HepG2 (cell line): ENCODE data around the gene TMEM63B. TPM values are rescaled to one million over a fixed set of nuclear protein-coding genes. Genes with fewer than 3 reads are reported as not detected.

Experiments
- ATAC-seq: fragments of 200-7000 bp; cut with Tn5 transposase; 3 replicates; pipeline ENCODE4 v1.9.1; 2020; ENCODE audit warnings: mild to moderate bottlenecking, moderate library complexity
- BruUV-seq: library from RNA; stranded (reverse); fragments of 400-500 nt; replicated peaks from 2 replicates; lab custom pipeline; 2021; lab: Mats Ljungman, UMichigan
- CTCF ChIA-PET: fragments of 300-600 bp; formaldehyde crosslinking; extraction: SDS; loops from one replicate; lab custom pipeline; 2021; ENCODE audit warnings: low total read pairs, inconsistent platforms, low intra/inter-chr PET ratio; lab: Yijun Ruan, JAX
- POLR2A ChIA-PET: fragments of 350-600 bp; sonication (Branson Sonifier 250); formaldehyde crosslinking; loops from one replicate; lab custom pipeline; 2020; ENCODE audit warnings: antibody characterized with exemption, inconsistent platforms; lab: Yijun Ruan, JAX
- DNase-seq: peaks from one replicate; pipeline ENCODE4 v3.0.0-alpha.2; 2015; ENCODE audit warnings: low spot score
- FAIRE-seq: peaks from 3 replicates; lab custom pipeline; 2011; peaks lifted over from hg19 to GRCh38; lab: Jason Lieb, UNC
- H2AFZ ChIP-seq: one replicate; pipeline ENCODE4 v1.6.1; 2011; ENCODE audit warnings: low read length, inconsistent platforms
- H3K27ac ChIP-seq: fragments of 300-600 bp; 3 replicates; pipeline ENCODE4 v1.8.0; 2011; ENCODE audit warnings: mixed run types, mild to moderate bottlenecking, mixed read lengths, low read length, inconsistent platforms; ENCODE audit not compliant: insufficient read depth; ENCODE audit errors: extremely low read length
- H3K27me3 ChIP-seq, 2 experiments: fragments of 200-600 bp in 1 of 2; 2 replicates in 1 of 2; 3 replicates in 1 of 2; pipeline versions ENCODE4 v1.6.0 to v1.8.0; 2011; ENCODE audit warnings: low read length in 2 of 2, mild to moderate bottlenecking in 2 of 2, moderate library complexity in 2 of 2, inconsistent platforms in 1 of 2; ENCODE audit not compliant: insufficient read depth in 2 of 2, control insufficient read depth in 1 of 2
- H3K36me3 ChIP-seq, 2 experiments: fragments of 200-600 bp in 1 of 2; replicated peaks in 1 of 2; 2 replicates in 1 of 2; 3 replicates in 1 of 2; pipeline versions ENCODE4 v1.5.1 to v1.8.0; 2011; ENCODE audit warnings: low read length in 2 of 2, inconsistent platforms in 1 of 2; ENCODE audit not compliant: insufficient read depth in 2 of 2, control insufficient read depth in 1 of 2
- H3K4me1 ChIP-seq: 2 replicates; pipeline ENCODE4 v1.5.1; 2012; ENCODE audit warnings: low read length, inconsistent platforms; ENCODE audit not compliant: insufficient read depth
- H3K4me2 ChIP-seq: 2 replicates; pipeline ENCODE4 v1.6.0; 2011; ENCODE audit warnings: low read depth, low read length, inconsistent platforms
- H3K4me3 ChIP-seq, 3 experiments: fragments of 200-600 bp in 1 of 3; sonication (generic), shearing (Covaris generic) in 1 of 3; replicated peaks in 1 of 3; 2 replicates each; pipeline ENCODE4 v1.5.1; 2011 to 2016; ENCODE audit warnings: low read length in 3 of 3, inconsistent platforms in 2 of 3, low read depth in 2 of 3, mild to moderate bottlenecking in 2 of 3, control low read depth in 1 of 3, mixed read lengths in 1 of 3; ENCODE audit not compliant: insufficient read depth in 1 of 3
- H3K79me2 ChIP-seq: one replicate; pipeline ENCODE4 v1.6.1; 2011; ENCODE audit warnings: low read length, inconsistent platforms; ENCODE audit not compliant: insufficient read depth
- H3K9ac ChIP-seq: 2 replicates; pipeline ENCODE4 v1.6.0; 2011; ENCODE audit warnings: mild to moderate bottlenecking, low read depth, low read length, inconsistent platforms; ENCODE audit not compliant: insufficient read depth
- H3K9me3 ChIP-seq: 2 replicates; pipeline ENCODE4 v1.5.1; 2012; ENCODE audit warnings: mild to moderate bottlenecking, low read length
- H4K20me1 ChIP-seq: 2 replicates; pipeline ENCODE4 v1.6.0; 2011; ENCODE audit warnings: inconsistent platforms, mild to moderate bottlenecking, low read length, moderate library complexity; ENCODE audit not compliant: insufficient read depth
- AKAP8 ChIP-seq: sonication (generic); formaldehyde crosslinking; IDR thresholded peaks from 2 replicates; pipeline ENCODE4 v1.5.1; 2020; ENCODE audit warnings: mild to moderate bottlenecking, missing genetic modification reagents
- CREB3 ChIP-seq: sonication (generic); formaldehyde crosslinking; IDR thresholded peaks from 2 replicates; pipeline ENCODE4 v1.5.0; 2020; ENCODE audit warnings: missing genetic modification reagents
- FOXO1 ChIP-seq: sonication (generic); formaldehyde crosslinking; IDR thresholded peaks from 2 replicates; pipeline ENCODE4 v1.4.0; 2020; ENCODE audit warnings: missing genetic modification reagents
- GLMP ChIP-seq: sonication (generic); formaldehyde crosslinking; IDR thresholded peaks from 2 replicates; pipeline ENCODE4 v1.9.0; 2021; ENCODE audit warnings: missing genetic modification reagents, mild to moderate bottlenecking, borderline replicate concordance
- HNRNPL ChIP-seq: fragments of 200-400 bp; formaldehyde crosslinking; IDR thresholded peaks from 2 replicates; pipeline ENCODE4 v1.6.1; 2017; ENCODE audit warnings: mild to moderate bottlenecking, low read depth, low read length
- MED13 ChIP-seq: sonication (generic); formaldehyde crosslinking; IDR thresholded peaks from 2 replicates; pipeline ENCODE4 v1.5.0; 2020; ENCODE audit warnings: missing genetic modification reagents
- MEIS2 ChIP-seq: sonication (generic); formaldehyde crosslinking; IDR thresholded peaks from 2 replicates; pipeline ENCODE4 v1.9.0; 2021; ENCODE audit warnings: mild to moderate bottlenecking, missing genetic modification reagents
- NR2F2 ChIP-seq: IDR thresholded peaks from 2 replicates; pipeline ENCODE4 v1.6.1; 2012; ENCODE audit warnings: low read depth, inconsistent platforms, borderline replicate concordance
- PREB ChIP-seq: sonication (generic); formaldehyde crosslinking; IDR thresholded peaks from 2 replicates; pipeline ENCODE4 v1.4.0; 2020; ENCODE audit warnings: missing genetic modification reagents
- SIX4 ChIP-seq: sonication (generic); formaldehyde crosslinking; IDR thresholded peaks from 2 replicates; pipeline ENCODE4 v1.4.0; 2020; ENCODE audit warnings: missing genetic modification reagents
- SOX13 ChIP-seq, 3 experiments: fragments of 450-650 bp in 1 of 3; sonication (generic) in 1 of 3; formaldehyde crosslinking in 1 of 3; IDR thresholded peaks in 2 of 3; conservative IDR thresholded peaks in 1 of 3; 2 replicates each; pipeline versions ENCODE4 v1.5.0 to v1.6.1; 2016 to 2020; ENCODE audit warnings: antibody characterized with exemption in 1 of 3, mild to moderate bottlenecking in 1 of 3, missing compliant biosample characterization in 1 of 3, missing genetic modification reagents in 1 of 3, moderate library complexity in 1 of 3
- TGIF2 ChIP-seq: IDR thresholded peaks from 2 replicates; pipeline ENCODE4 v1.6.1; 2016; ENCODE audit warnings: control low read depth, missing compliant biosample characterization
- ZBTB26 ChIP-seq: IDR thresholded peaks from 2 replicates; pipeline ENCODE4 v1.6.1; 2016; ENCODE audit warnings: missing compliant biosample characterization, missing genetic modification reagents, borderline replicate concordance
- ZFX ChIP-seq: sonication (generic); formaldehyde crosslinking; IDR thresholded peaks from 2 replicates; pipeline ENCODE4 v1.4.0; 2020; ENCODE audit warnings: mild to moderate bottlenecking, low read depth, missing genetic modification reagents, moderate library complexity
- ZNF496 ChIP-seq: sonication (generic); formaldehyde crosslinking; IDR thresholded peaks from 2 replicates; pipeline ENCODE4 v1.8.1; 2023; ENCODE audit warnings: mild to moderate bottlenecking, moderate library complexity, missing genetic modification reagents; ENCODE audit not compliant: insufficient replicate concordance
- ZNF670 ChIP-seq: sonication (generic); formaldehyde crosslinking; IDR thresholded peaks from 2 replicates; pipeline ENCODE4 v1.8.0; 2022; ENCODE audit warnings: mild to moderate bottlenecking, missing genetic modification reagents, borderline replicate concordance
- ZNF891 ChIP-seq: sonication (generic); formaldehyde crosslinking; IDR thresholded peaks from 2 replicates; pipeline ENCODE4 v1.5.0; 2020; ENCODE audit warnings: mild to moderate bottlenecking, missing genetic modification reagents
- WGBS: methylation state at CpG from one replicate; pipeline ENCODE4 v1.1.6; 2017; ENCODE audit warnings: low lambda C conversion rate; 5-methylcytosine and 5-hydroxymethylcytosine counted together
- in situ Hi-C: cut with HindIII; loops from 2 replicates; pipeline ENCODE4 v1.10.0; 2017; ENCODE audit warnings: low pct_unique_long_range_greater_than_20kb; ENCODE audit not compliant: extremely low pct_ligation_motif_present
- intact Hi-C: fragments of 100-400 bp; cut with micrococcal nuclease; formaldehyde crosslinking; loops from one replicate; pipeline ENCODE4 v1.10.0; 2022; ENCODE audit not compliant: unreplicated experiment
- polyA plus RNA-seq, 8 experiments: library from polyadenylated mRNA; depleted of rRNA in 3 of 8; stranded (reverse) in 7 of 8; unstranded in 1 of 8; fragments of >200 nt; fragmentation: Illumina TruSeq in 4 of 8; extraction: Trizol in 4 of 8; gene quantifications; 2 replicates each; pipeline versions ENCODE4 v1.2.1 to v1.2.3, GENCODE V29; 2011 to 2016; ENCODE audit warnings: low read depth in 4 of 8, missing spikeins in 1 of 8, mixed read lengths in 1 of 8; ENCODE audit not compliant: insufficient read depth in 1 of 8
- total RNA-seq, 5 experiments: library from RNA; depleted of rRNA; stranded (reverse); fragments of >200 nt; fragmentation: Illumina TruSeq; extraction: Trizol; gene quantifications; 2 replicates each; pipeline ENCODE4 v1.2.3, GENCODE V29; 2016; ENCODE audit warnings: low read depth in 1 of 5

Gene TMEM63B
- total and polyA plus RNA-seq, 2 of the 13 experiments (the other 11 are each of a cell fraction or from before 2014, with no cell fraction given): 27.4 to 75.8 TPM

- TF ChIP-seq AKAP8 (CRISPR knock-in tag) (peak; percentile 95), ZNF496 (CRISPR knock-in tag) (no peak), ZNF670 (CRISPR knock-in tag) (0 out of 2 replicates have a peak, but pooled peaks have one; percentile 43), GLMP (CRISPR knock-in tag) (no peak)
These were observed 44.5 kb upstream of the TMEM63B start (continued) for GRCh38 chr6:44082872-44083321.

- Histone ChIP-seq H2AFZ (no peak overlapping the region), H3K27me3 (no peaks in the 10 kb centered on the region), H3K9ac (no peak overlapping the region), H3K9me3 (no peaks in the 10 kb centered on the region), H3K79me2 (no peaks in the 10 kb centered on the region), H4K20me1 (no peaks in the 10 kb centered on the region), H3K4me2 (peak overlapping the region; percentile 4; the same call in 1 of the 2 replicates), H3K4me3 (no peak overlapping the region), H3K27ac (no peak overlapping the region), H3K36me3 (no peaks in the 10 kb centered on the region), H3K4me1 (peaks cover 75% of the 10 kb centered on the region)
- in situ Hi-C loops (no loop called here), intact Hi-C loops (no loop called here)
- peak; percentile 31 for ATAC-seq
- BruUV-seq: no TSS peak
- 72% methylated on average over 11 of the region's 13 CpGs for WGBS
- no peak for FAIRE-seq
- POLR2A ChIA-PET: interaction anchor here (0.7 to 0.9 kb wide), 2 partner anchors 10 to 199 kb away, joined by 3 read pairs; no protein-coding TSS in a partner anchor
- peak; percentile 54 for DNase-seq
- CTCF ChIA-PET: no interaction called here
- TF ChIP-seq MED13 (CRISPR knock-in tag) (no peak), HNRNPL (peak; percentile 70; the same call in 1 of the 2 replicates), ZFX (CRISPR knock-in tag) (peak; percentile 50), SOX13 (IDR thresholded peaks at IDR 0.05) (no peak), SOX13 (CRISPR knock-in tag; conservative IDR thresholded peaks at IDR 0.05 in 1 of 2, IDR thresholded peaks at IDR 0.05 in 1 of 2) (peak in 1 of 2 experiments; percentile 20; a peak in 1 of 4 replicates), CREB3 (CRISPR knock-in tag) (no peak), TGIF2 (CRISPR knock-in tag) (0 out of 2 replicates have a peak, but pooled peaks have one; percentile 66), SIX4 (CRISPR knock-in tag) (peak; percentile 95), MEIS2 (CRISPR knock-in tag) (no peak), ZNF891 (CRISPR knock-in tag) (no peak), PREB (CRISPR knock-in tag) (no peak), FOXO1 (peak; percentile 31; the same call in 1 of the 2 replicates), NR2F2 (no peak), ZBTB26 (peak; percentile 10; the same call in 1 of the 2 replicates)
These were observed 42.9 kb upstream of the TMEM63B start for GRCh38 chr6:44084231-44085014.
